Adrenal gland (tissue), 12 donors: Measurements from ENCODE around the gene CEP131. TPM values are rescaled to one million over a fixed set of nuclear protein-coding genes. Genes with fewer than 3 reads are reported as not detected.

ENCODE experiments used
- DNase-seq, 7 donors: peaks; one replicate each; pipeline ENCODE4 v3.0.0-alpha.2; 2019 to 2020
- H3K27ac ChIP-seq, 5 donors: fragments of 200-600 bp; sonication (generic) in 4 of 5; 1 replicate in 3 of 5; 2 replicates in 2 of 5; pipeline versions ENCODE4 v1.5.1 to v1.8.0; 2016 to 2020; ENCODE audit warnings: mild to moderate bottlenecking in 1 of 5
- H3K27me3 ChIP-seq: fragments of 200-600 bp; 2 replicates; pipeline ENCODE4 v1.8.0; 2021
- H3K36me3 ChIP-seq, 2 donors: fragments of 200-600 bp; replicated peaks in 1 of 2; 1 replicate in 1 of 2; 2 replicates in 1 of 2; pipeline versions ENCODE4 v1.5.1 to v1.8.0; 2018 to 2022
- H3K4me1 ChIP-seq, 2 donors: fragments of 200-600 bp; replicated peaks in 1 of 2; 1 replicate in 1 of 2; 2 replicates in 1 of 2; pipeline versions ENCODE4 v1.5.1 to v1.8.0; 2018 to 2021
- H3K4me3 ChIP-seq, 4 donors: fragments of 200-600 bp; sonication (generic) in 3 of 4; one replicate each; pipeline ENCODE4 v1.5.1; 2016 to 2018
- H3K9me3 ChIP-seq, 3 donors: fragments of 200-600 bp; sonication (generic) in 1 of 3; replicated peaks in 1 of 3; 1 replicate in 2 of 3; 2 replicates in 1 of 3; pipeline versions ENCODE4 v1.5.1 to v1.8.0; 2016 to 2021
- POLR2A ChIP-seq, 2 donors: fragments of 450-650 bp; IDR thresholded peaks; one replicate each; pipeline ENCODE4 v1.6.1; 2017; ENCODE audit warnings: antibody characterized with exemption in 2 of 2, mild to moderate bottlenecking in 2 of 2, moderate library complexity in 1 of 2
- WGBS, 4 donors: extraction: QIAGEN DNeasy Blood & Tissue Kit in 2 of 4; methylation state at CpG; one replicate each; pipeline versions ENCODE4 v1.1.5 to v1.1.7; 2013 to 2017; 5-methylcytosine and 5-hydroxymethylcytosine counted together
- intact Hi-C, 2 donors: fragments of 100-400 bp; cut with DNase I; formaldehyde crosslinking; loops; one replicate each; pipeline versions ENCODE4 v1.14.1 to v1.15.0; 2022 to 2023
- polyA plus RNA-seq, 3 donors: library from polyadenylated mRNA; stranded (reverse); fragments of 200-250 nt in 2 of 3; fragments of 350-450 nt in 1 of 3; fragmentation: Illumina TruSeq in 1 of 3; extraction: RNeasy Lipid Tissue Mini Kit (QIAGEN cat#74804) in 1 of 3; gene quantifications; one replicate each; pipeline ENCODE4 v1.2.3, GENCODE V29; 2013 to 2014
- total RNA-seq, 9 donors: library from RNA; depleted of rRNA in 4 of 9; stranded (reverse); fragments of >200 nt in 4 of 9; fragments of 120-200 nt in 1 of 9; fragmentation: NEBNext Ultra II Directional in 1 of 9; extraction: Animal tissue kit (Norgen Biotek cat#: 25700) in 1 of 9; gene quantifications; one replicate each; pipeline versions ENCODE4 v1.1.0 to v1.2.4, GENCODE V29; 2013 to 2023
- TF ChIP-seq, protein P1 (sequence below), 6 experiments: fragments of 450-650 bp in 4 of 6; fragments of 200-600 bp in 2 of 6; sonication (generic) in 1 of 6; IDR thresholded peaks; 1 replicate in 5 of 6; 2 replicates in 1 of 6; pipeline versions ENCODE4 v1.5.1 to v1.8.0; 2016 to 2021; ENCODE audit warnings: antibody characterized with exemption in 6 of 6, mild to moderate bottlenecking in 2 of 6, moderate library complexity in 1 of 6
- donor health status: healthy with polysubstance abuse.
- donor health status: Bipolar disorder and iron deficiency.
- donor health status: DM: yes; HTN: yes; CAD: no.
- donor health status: DM: no; HTN: no; CAD: no.
- donor health status: DM: no; HTN: no; CAD: no.
- donor health status: DM: yes; HTN: yes; CAD: no.

The CEP131 gene
- total and polyA plus RNA-seq, 12 donors, result 0.81 to 55.8 (median 8.2) TPM

DNA sequence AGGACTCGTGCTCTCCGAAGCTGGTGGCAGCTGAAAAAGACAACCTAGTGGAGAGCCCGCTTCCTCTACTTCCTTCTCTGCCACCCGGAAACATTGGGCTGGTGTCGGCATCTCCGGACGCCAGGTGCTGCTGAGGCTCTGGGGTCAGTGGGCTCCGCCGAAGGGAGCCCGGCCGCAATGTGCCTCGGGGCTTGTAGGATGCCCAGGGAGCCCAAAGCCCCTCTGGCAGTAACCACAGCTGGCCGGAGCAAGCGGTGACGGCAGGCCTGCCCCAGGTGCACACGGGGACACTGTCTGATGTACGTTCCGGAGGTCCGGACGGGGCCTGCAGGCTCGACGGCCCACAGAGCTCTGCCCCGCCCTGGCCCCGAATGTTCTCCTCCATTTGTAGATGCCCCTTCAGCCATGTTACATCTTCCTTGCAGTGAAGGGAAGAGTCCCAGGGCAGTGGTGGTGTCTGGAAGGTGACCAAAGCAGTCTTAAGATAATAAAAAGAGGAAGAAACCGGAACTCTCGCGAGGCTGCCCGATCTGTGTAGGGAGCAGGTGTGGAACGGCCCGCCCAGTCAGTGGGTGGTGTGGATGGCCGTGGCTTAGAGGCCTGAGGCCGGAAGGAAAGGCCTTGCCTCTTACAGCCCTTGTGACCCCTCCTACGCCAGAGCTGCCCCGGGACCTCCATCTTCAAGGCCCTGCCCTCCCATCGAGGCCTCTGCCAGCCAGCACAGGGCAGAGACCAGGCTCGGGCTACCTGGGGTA lies 39.0 kb upstream of the CEP131 start:
- Histone ChIP-seq H3K27ac (no peak overlapping the region), H3K4me1 (no peaks in the 10 kb centered on the region), H3K4me3 (no peak overlapping the region), H3K36me3 (peaks cover 0 to 81% of the 10 kb centered on the region in 2 donors), H3K9me3 (no peaks in the 10 kb centered on the region), H3K27me3 (no peaks in the 10 kb centered on the region)
- WGBS, 4 donors, result 90 to 97% (median 93%) methylated on average over 25 to 36 of the region's 36 CpGs
- TF ChIP-seq POLR2A (IDR thresholded peaks at IDR 0.05), result no peak
- TF ChIP-seq, protein P1, sequence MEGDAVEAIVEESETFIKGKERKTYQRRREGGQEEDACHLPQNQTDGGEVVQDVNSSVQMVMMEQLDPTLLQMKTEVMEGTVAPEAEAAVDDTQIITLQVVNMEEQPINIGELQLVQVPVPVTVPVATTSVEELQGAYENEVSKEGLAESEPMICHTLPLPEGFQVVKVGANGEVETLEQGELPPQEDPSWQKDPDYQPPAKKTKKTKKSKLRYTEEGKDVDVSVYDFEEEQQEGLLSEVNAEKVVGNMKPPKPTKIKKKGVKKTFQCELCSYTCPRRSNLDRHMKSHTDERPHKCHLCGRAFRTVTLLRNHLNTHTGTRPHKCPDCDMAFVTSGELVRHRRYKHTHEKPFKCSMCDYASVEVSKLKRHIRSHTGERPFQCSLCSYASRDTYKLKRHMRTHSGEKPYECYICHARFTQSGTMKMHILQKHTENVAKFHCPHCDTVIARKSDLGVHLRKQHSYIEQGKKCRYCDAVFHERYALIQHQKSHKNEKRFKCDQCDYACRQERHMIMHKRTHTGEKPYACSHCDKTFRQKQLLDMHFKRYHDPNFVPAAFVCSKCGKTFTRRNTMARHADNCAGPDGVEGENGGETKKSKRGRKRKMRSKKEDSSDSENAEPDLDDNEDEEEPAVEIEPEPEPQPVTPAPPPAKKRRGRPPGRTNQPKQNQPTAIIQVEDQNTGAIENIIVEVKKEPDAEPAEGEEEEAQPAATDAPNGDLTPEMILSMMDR (IDR thresholded peaks at IDR 0.05), result no peak
- intact Hi-C loops, result no loop called here
- no peak for DNase-seq

DNA sequence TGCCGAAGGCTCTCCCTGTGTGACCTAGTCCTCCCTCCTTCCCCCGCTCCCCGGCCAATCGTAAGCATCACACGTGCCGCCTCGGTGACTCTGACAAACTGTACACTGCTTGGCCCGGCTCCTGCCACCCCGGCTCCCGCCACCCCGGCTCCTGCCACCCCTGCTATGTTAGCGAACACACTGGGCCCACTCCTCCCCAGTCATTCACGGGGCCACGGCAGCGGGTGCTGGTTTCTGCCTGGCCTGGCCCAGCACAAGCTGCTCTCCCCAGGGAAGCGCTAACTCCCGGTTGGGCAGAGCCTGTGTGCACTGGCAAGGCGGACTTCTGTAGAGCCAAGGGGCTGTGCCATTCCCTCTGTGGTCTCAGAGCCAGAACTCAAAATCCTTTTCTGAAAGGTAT lies 38.3 kb upstream of the CEP131 start:
- H3K9me3 ChIP-seq, result no peaks in the 10 kb centered on the region
- WGBS, 4 donors, result 86 to 96% (median 94%) methylated on average over 11 to 18 of the region's 18 CpGs
- DNase-seq, result no peak
- H3K36me3 ChIP-seq, result peaks cover 0 to 81% of the 10 kb centered on the region in 2 donors
- peaks cover 0 to 4% of the 10 kb centered on the region in 2 donors for H3K4me1 ChIP-seq
- no peak for TF ChIP-seq POLR2A (IDR thresholded peaks at IDR 0.05)
- TF ChIP-seq, protein P1 (IDR thresholded peaks at IDR 0.05), result no peak
- H3K27ac ChIP-seq, result no peak overlapping the region
- no peak overlapping the region for H3K4me3 ChIP-seq
- H3K27me3 ChIP-seq, result no peaks in the 10 kb centered on the region
- intact Hi-C loops, result no loop called here

DNA sequence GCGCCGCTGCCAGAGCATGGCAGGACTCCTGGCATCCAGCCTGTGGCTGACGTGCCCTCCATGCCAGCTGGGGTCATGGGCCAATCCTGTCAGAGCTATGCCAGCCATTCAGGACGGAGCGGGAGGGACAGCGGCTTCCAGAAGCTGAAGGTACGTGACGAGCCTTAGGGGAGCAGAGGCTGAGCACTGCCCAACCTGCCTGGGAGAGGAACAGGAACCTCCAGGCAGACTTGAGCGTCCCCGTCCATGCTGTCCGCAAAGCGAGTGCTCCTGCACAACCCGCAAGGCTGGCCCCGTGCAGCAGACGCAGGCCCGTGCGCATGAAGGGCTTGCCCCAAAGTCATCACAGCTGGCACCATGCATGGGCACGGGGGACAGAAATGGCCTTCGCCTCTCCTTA lies 37.9 kb upstream of the CEP131 start:
- peaks cover 0 to 79% of the 10 kb centered on the region in 2 donors for H3K36me3 ChIP-seq
- WGBS, 4 donors, result 95 to 100% (median 97%) methylated on average over 7 to 19 of the region's 19 CpGs

DNA sequence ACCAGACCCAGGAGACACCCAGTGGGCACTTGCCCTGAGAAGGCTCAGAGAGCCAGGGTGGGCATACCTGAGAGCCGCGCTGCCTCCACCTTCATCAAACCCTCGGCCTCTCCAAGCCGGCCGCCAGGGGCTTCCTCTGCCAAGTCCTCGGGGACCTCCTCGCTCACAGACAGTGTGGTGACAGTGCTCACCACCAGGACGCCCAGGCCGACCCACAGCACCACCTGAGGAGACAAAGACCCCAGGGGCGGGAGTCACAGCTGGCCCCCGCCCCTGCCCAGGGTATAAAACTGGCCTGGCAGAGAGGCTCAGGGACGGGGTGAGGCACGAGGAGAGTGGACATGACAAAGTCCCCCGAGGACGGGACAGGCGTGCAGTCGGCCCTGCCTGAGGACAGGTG lies 37.4 kb upstream of the CEP131 start:
- H3K27me3 ChIP-seq, result no peaks in the 10 kb centered on the region
- TF ChIP-seq POLR2A (IDR thresholded peaks at IDR 0.05), result no peak
- TF ChIP-seq, protein P1 (IDR thresholded peaks at IDR 0.05), result no peak
- intact Hi-C loops, result no loop called here
- no peaks in the 10 kb centered on the region for H3K9me3 ChIP-seq
- DNase-seq, result no peak
- H3K27ac ChIP-seq, result no peak overlapping the region
- 93 to 100% (median 96%) methylated on average over 6 to 17 of the region's 17 CpGs for WGBS, 4 donors
- peaks cover 0 to 8% of the 10 kb centered on the region in 2 donors for H3K4me1 ChIP-seq
- no peak overlapping the region for H3K4me3 ChIP-seq
- H3K36me3 ChIP-seq, result peaks cover 0 to 74% of the 10 kb centered on the region in 2 donors

More for the DNA sequence above, 37.9 kb upstream of the CEP131 start:
- no peak for DNase-seq
- no peaks in the 10 kb centered on the region for H3K9me3 ChIP-seq
- peaks cover 0 to 4% of the 10 kb centered on the region in 2 donors for H3K4me1 ChIP-seq
- H3K27ac ChIP-seq, result no peak overlapping the region
- H3K27me3 ChIP-seq, result no peaks in the 10 kb centered on the region
- intact Hi-C loops, result no loop called here
- no peak for TF ChIP-seq POLR2A (IDR thresholded peaks at IDR 0.05)
- TF ChIP-seq, protein P1 (IDR thresholded peaks at IDR 0.05), result no peak
- no peak overlapping the region for H3K4me3 ChIP-seq
